ENCODE data around the gene BEST4. TPM values are rescaled to one million over a fixed set of nuclear protein-coding genes. Genes with fewer than 3 reads are reported as not detected.

BEST4 gene
- total and polyA plus RNA-seq, 4 donors, result 0.30 to 1.8 (median 0.73) TPM

Other genes starting within 250 kb of the BEST4 start
- gene TMEM53, start 113.7 kb downstream of the BEST4 start, total RNA-seq, result 1 to 10 TPM; 5.4 to 6.6 TPM
- gene TMEM53, start 113.7 kb downstream of the BEST4 start, polyA plus RNA-seq, result 1 to 10 TPM; 8.4 to 9.9 TPM
- 1 to 10 TPM; 1.5 to 6.7 TPM for gene ARMH1, start 113.5 kb downstream of the BEST4 start, total RNA-seq
- gene ARMH1, start 113.5 kb downstream of the BEST4 start, polyA plus RNA-seq, result 1 to 10 TPM in 1 of 2 donors, under 1 TPM in 1; 0.63 to 2.0 TPM
- not detected for gene RNU5D-1, start 57.0 kb downstream of the BEST4 start, total RNA-seq
- not detected for gene RNU5D-1, start 57.0 kb downstream of the BEST4 start, polyA plus RNA-seq
- gene KIF2C, start 48.3 kb downstream of the BEST4 start, total RNA-seq, result 1 to 10 TPM in 1 of 2 donors, under 1 TPM in 1; 0.84 to 3.5 TPM
- 1 to 10 TPM in 1 of 2 donors, under 1 TPM in 1; 0.75 to 2.3 TPM for gene KIF2C, start 48.3 kb downstream of the BEST4 start, polyA plus RNA-seq
- gene RPS8, start 12.6 kb downstream of the BEST4 start, total RNA-seq, result 1,000 to 10,000 TPM; 1,373 to 1,500 TPM
- gene RPS8, start 12.6 kb downstream of the BEST4 start, polyA plus RNA-seq, result 1,000 to 10,000 TPM; 2,358 to 3,400 TPM
- 10 to 100 TPM; 28.8 to 84.3 TPM for gene PLK3, start 12.2 kb upstream of the BEST4 start, total RNA-seq
- gene PLK3, start 12.2 kb upstream of the BEST4 start, polyA plus RNA-seq, result 10 to 100 TPM; 16.2 to 73.3 TPM
- under 1 TPM; 0.81 to 0.87 TPM for gene DYNLT4, start 19.2 kb upstream of the BEST4 start, total RNA-seq
- 1 to 10 TPM in 1 of 2 donors, not detected in 1; 3.0 TPM for gene DYNLT4, start 19.2 kb upstream of the BEST4 start, polyA plus RNA-seq
- gene BTBD19, start 20.4 kb upstream of the BEST4 start, total RNA-seq, result 10 to 100 TPM; 38.5 to 41.1 TPM
- gene BTBD19, start 20.4 kb upstream of the BEST4 start, polyA plus RNA-seq, result 10 to 100 TPM in 1 of 2 donors, 1 to 10 TPM in 1; 5.1 to 35.4 TPM
- 1 to 10 TPM; 1.7 to 6.3 TPM for gene PTCH2, start 55.1 kb upstream of the BEST4 start, total RNA-seq
- gene PTCH2, start 55.1 kb upstream of the BEST4 start, polyA plus RNA-seq, result 1 to 10 TPM in 1 of 2 donors, under 1 TPM in 1; 0.38 to 6.7 TPM
- gene EIF2B3, start 198.4 kb upstream of the BEST4 start, total RNA-seq, result 10 to 100 TPM; 17.5 to 24.6 TPM
- 10 to 100 TPM; 14.7 to 18.8 TPM for gene EIF2B3, start 198.4 kb upstream of the BEST4 start, polyA plus RNA-seq
- gene HECTD3, start 223.2 kb upstream of the BEST4 start, total RNA-seq, result 10 to 100 TPM; 32.0 to 48.7 TPM
- gene HECTD3, start 223.2 kb upstream of the BEST4 start, polyA plus RNA-seq, result 10 to 100 TPM; 24.2 to 45.2 TPM
- gene UROD, start 224.1 kb upstream of the BEST4 start, total RNA-seq, result 10 to 100 TPM; 54.6 to 76.2 TPM
- gene UROD, start 224.1 kb upstream of the BEST4 start, polyA plus RNA-seq, result 100 to 1,000 TPM in 1 of 2 donors, 10 to 100 TPM in 1; 74.4 to 128 TPM